ENCODE data around the gene MYOZ2. TPM values are rescaled to one million over a fixed set of nuclear protein-coding genes. Genes with fewer than 3 reads are reported as not detected.
A peak's percentile ranks its signal among the peaks of the same experiment; 100 is the strongest.

The MYOZ2 gene
- total and polyA plus RNA-seq, 2 of the 13 experiments (the other 11 are each of a cell fraction or from before 2014, with no cell fraction given), result 0.03 TPM; not detected in 1

GRCh38 chr4:119135721-119136121, at the start of gene MYOZ2 (continued):
- TF ChIP-seq SMAD9 (CRISPR knock-in tag; IDR thresholded peaks at IDR 0.05) (no peak), ZNF251 (CRISPR knock-in tag; IDR thresholded peaks at IDR 0.05) (no peak), ZNF317 (CRISPR knock-in tag; IDR thresholded peaks at IDR 0.05) (no peak)

GRCh38 chr4:119087121-119087520, 48.5 kb upstream of the MYOZ2 start:
- POLR2A ChIA-PET, result no interaction called here
- no peaks in the 10 kb centered on the region for H3K27me3 ChIP-seq (ENCODE audit: control insufficient read depth in 1 of 2, insufficient read depth in 2 of 2, low read length in 2 of 2)
- H4K20me1 ChIP-seq (ENCODE audit: insufficient read depth, low read length), result no peaks in the 10 kb centered on the region
- WGBS (ENCODE audit: low lambda C conversion rate), result 35% methylated on average over 3 of the region's 3 CpGs
- TF ChIP-seq NR1H2 (CRISPR knock-in tag; IDR thresholded peaks at IDR 0.05; ENCODE audit: borderline replicate concordance, low read depth) (no peak), STAG1 (CRISPR knock-in tag; IDR thresholded peaks at IDR 0.05) (peak; percentile 16; the same call in 1 of the 2 replicates), SRSF1 (optimal IDR thresholded peaks at IDR 0.05; ENCODE audit: low read depth, low read length) (no peak), NCOA1 (CRISPR knock-in tag; IDR thresholded peaks at IDR 0.05) (no peak), TFAP4 (IDR thresholded peaks at IDR 0.05; ENCODE audit: borderline replicate concordance, low read depth) (no peak), ZNF788 (CRISPR knock-in tag; IDR thresholded peaks at IDR 0.05; ENCODE audit: borderline replicate concordance) (no peak), REXO4 (CRISPR knock-in tag; IDR thresholded peaks at IDR 0.05; ENCODE audit: borderline replicate concordance) (no peak), YEATS4 (CRISPR knock-in tag; IDR thresholded peaks at IDR 0.05; ENCODE audit: borderline replicate concordance) (no peak)
- no peaks in the 10 kb centered on the region for H3K79me2 ChIP-seq (ENCODE audit: insufficient read depth, low read length)
- intact Hi-C loops (cut with micrococcal nuclease; ENCODE audit: unreplicated experiment) (no loop called here), in situ Hi-C loops (cut with HindIII; ENCODE audit: extremely low pct_ligation_motif_present, low pct_unique_long_range_greater_than_20kb) (no loop called here)
- H2AFZ ChIP-seq (ENCODE audit: low read length), result no peak overlapping the region
- H3K27ac ChIP-seq (ENCODE audit: extremely low read length, insufficient read depth, low read length), result no peak overlapping the region
- FAIRE-seq (no peak), ATAC-seq (no peak), DNase-seq (ENCODE audit: low spot score) (no peak)
- H3K4me1 ChIP-seq (ENCODE audit: insufficient read depth, low read length), result peaks cover 13% of the 10 kb centered on the region
- no peak overlapping the region for H3K4me2 ChIP-seq (ENCODE audit: low read depth, low read length)
- H3K36me3 ChIP-seq (replicated peaks in 1 of 2; ENCODE audit: control insufficient read depth in 1 of 2, insufficient read depth in 2 of 2, low read length in 2 of 2), result no peaks in the 10 kb centered on the region
- no TSS peak for BruUV-seq (replicated peaks)
- H3K9ac ChIP-seq (ENCODE audit: insufficient read depth, low read depth, low read length), result no peak overlapping the region
- CTCF ChIA-PET (ENCODE audit: low intra/inter-chr PET ratio, low total read pairs), result no interaction called here
- no peaks in the 10 kb centered on the region for H3K9me3 ChIP-seq (ENCODE audit: low read length)
- H3K4me3 ChIP-seq (replicated peaks in 1 of 3; ENCODE audit: insufficient read depth in 1 of 3, low read depth in 2 of 3, low read length in 3 of 3), result no peak overlapping the region

Measured in HepG2 (cell line).